HepG2 (cell line): ENCODE measurements around the gene LGR6. TPM values are rescaled to one million over a fixed set of nuclear protein-coding genes. Genes with fewer than 3 reads are reported as not detected.

Source experiments
- CHD2 ChIP-seq: IDR thresholded peaks from 2 replicates; pipeline ENCODE4 v1.6.1; 2011; ENCODE audit warnings: low read depth, low read length, improper control_type of control experiment
- HNRNPLL ChIP-seq: fragments of 200-400 bp; formaldehyde crosslinking; IDR thresholded peaks from 2 replicates; pipeline ENCODE4 v1.6.1; 2017; ENCODE audit warnings: mild to moderate bottlenecking, low read depth, low read length; ENCODE audit not compliant: poor library complexity, severe bottlenecking
- JDP2 ChIP-seq: sonication (generic); formaldehyde crosslinking; IDR thresholded peaks from 2 replicates; pipeline ENCODE4 v1.8.1; 2022; ENCODE audit warnings: missing genetic modification reagents, borderline replicate concordance
- MED1 ChIP-seq: sonication (generic); formaldehyde crosslinking; IDR thresholded peaks from 2 replicates; pipeline ENCODE4 v1.4.0; 2020; ENCODE audit warnings: missing genetic modification reagents
- NR3C1 ChIP-seq: sonication (generic); formaldehyde crosslinking; IDR thresholded peaks from 2 replicates; pipeline ENCODE4 v1.4.0; 2020; ENCODE audit warnings: missing genetic modification reagents
- ONECUT2 ChIP-seq: sonication (generic); formaldehyde crosslinking; IDR thresholded peaks from 2 replicates; pipeline ENCODE4 v1.4.0; 2020; ENCODE audit warnings: missing genetic modification reagents
- PCBP2 ChIP-seq: fragments of 200-400 bp; formaldehyde crosslinking; optimal IDR thresholded peaks from 2 replicates; pipeline ENCODE3; 2018; ENCODE audit warnings: low read length, low read depth; ENCODE audit not compliant: poor library complexity, severe bottlenecking
- PHF5A ChIP-seq: IDR thresholded peaks from one replicate; pipeline ENCODE4 v1.6.1; 2018; ENCODE audit warnings: low read depth, missing genetic modification reagents; ENCODE audit not compliant: unreplicated experiment
- ZBTB38 ChIP-seq: sonication (generic); formaldehyde crosslinking; IDR thresholded peaks from 2 replicates; pipeline ENCODE4 v1.5.1; 2020; ENCODE audit warnings: mild to moderate bottlenecking, missing genetic modification reagents
- ZNF605 ChIP-seq: sonication (generic); formaldehyde crosslinking; IDR thresholded peaks from 2 replicates; pipeline ENCODE4 v1.8.0; 2022; ENCODE audit warnings: mild to moderate bottlenecking, missing genetic modification reagents
- ZNF772 ChIP-seq: sonication (generic); formaldehyde crosslinking; IDR thresholded peaks from 2 replicates; pipeline ENCODE4 v1.5.0; 2020; ENCODE audit warnings: mild to moderate bottlenecking, missing genetic modification reagents
- ZNF891 ChIP-seq: sonication (generic); formaldehyde crosslinking; IDR thresholded peaks from 2 replicates; pipeline ENCODE4 v1.5.0; 2020; ENCODE audit warnings: mild to moderate bottlenecking, missing genetic modification reagents
- ZSCAN25 ChIP-seq: sonication (generic); formaldehyde crosslinking; IDR thresholded peaks from 2 replicates; pipeline ENCODE4 v1.8.0; 2022; ENCODE audit warnings: mild to moderate bottlenecking, missing genetic modification reagents
- polyA plus RNA-seq, 8 experiments: library from polyadenylated mRNA; depleted of rRNA in 3 of 8; stranded (reverse) in 7 of 8; unstranded in 1 of 8; fragments of >200 nt; fragmentation: Illumina TruSeq in 4 of 8; extraction: Trizol in 4 of 8; gene quantifications; 2 replicates each; pipeline versions ENCODE4 v1.2.1 to v1.2.3, GENCODE V29; 2011 to 2016; ENCODE audit warnings: low read depth in 4 of 8, missing spikeins in 1 of 8, mixed read lengths in 1 of 8; ENCODE audit not compliant: insufficient read depth in 1 of 8
- total RNA-seq, 5 experiments: library from RNA; depleted of rRNA; stranded (reverse); fragments of >200 nt; fragmentation: Illumina TruSeq; extraction: Trizol; gene quantifications; 2 replicates each; pipeline ENCODE4 v1.2.3, GENCODE V29; 2016; ENCODE audit warnings: low read depth in 1 of 5
- TF ChIP-seq, protein P1 (sequence below): sonication (generic); formaldehyde crosslinking; IDR thresholded peaks from 2 replicates; pipeline ENCODE4 v1.4.0; 2020; ENCODE audit warnings: mild to moderate bottlenecking, missing genetic modification reagents, borderline replicate concordance
- TF ChIP-seq, protein P2 (sequence below): sonication (generic); formaldehyde crosslinking; IDR thresholded peaks from 2 replicates; pipeline ENCODE4 v1.8.0; 2022; ENCODE audit warnings: mild to moderate bottlenecking, missing genetic modification reagents, borderline replicate concordance

Gene LGR6
- total and polyA plus RNA-seq, 2 of the 13 experiments (the other 11 are each of a cell fraction or from before 2014, with no cell fraction given) = 0.07 TPM; not detected in 1

DNA sequence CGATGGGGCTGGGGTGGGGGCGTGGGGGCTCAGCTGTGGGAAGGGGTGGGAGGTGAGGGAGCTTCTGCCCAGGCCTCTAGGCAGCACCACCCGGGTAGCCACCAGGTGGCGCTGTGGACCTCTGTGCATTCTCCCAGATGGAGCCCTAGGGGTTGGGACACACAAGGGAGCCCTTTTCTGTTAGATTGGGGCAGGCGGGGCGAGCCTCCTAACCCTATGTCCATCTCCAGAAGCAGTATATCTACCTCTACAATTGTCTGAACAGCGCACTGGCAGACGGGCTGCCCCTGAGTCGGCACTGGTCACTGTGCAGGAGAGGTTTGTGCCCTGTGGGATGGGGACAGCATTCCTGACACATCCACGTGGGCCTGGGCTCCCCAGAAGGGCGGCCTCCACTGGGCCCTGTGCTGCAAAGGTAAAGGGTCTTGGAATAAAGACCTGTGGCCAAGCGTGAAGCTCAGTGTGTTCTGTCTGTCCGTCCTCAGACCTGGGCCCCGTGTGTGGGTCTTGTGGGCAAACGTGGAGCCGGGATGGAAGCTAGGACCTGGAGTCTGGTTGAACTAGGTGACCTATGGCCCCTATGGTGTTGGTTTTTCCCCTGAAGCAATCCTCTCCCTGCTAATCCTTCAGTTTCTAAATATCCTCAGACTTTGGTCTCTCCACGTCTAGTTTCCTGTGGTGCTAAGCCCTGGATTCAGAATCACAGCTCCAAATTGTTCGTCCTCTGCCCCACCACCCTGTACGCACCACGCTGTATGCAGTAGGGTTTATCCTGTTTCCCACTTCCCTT, 4.4 kb upstream of the LGR6 start (continued):
- TF ChIP-seq JDP2 (no peak), ZNF605 (CRISPR knock-in tag) (no peak), ZNF891 (CRISPR knock-in tag) (0 out of 2 replicates have a peak, but pooled peaks have one; percentile 20), ZBTB38 (CRISPR knock-in tag) (no peak), HNRNPLL (no peak), MED1 (CRISPR knock-in tag) (peak; percentile 38), PCBP2 (no peak), ZNF772 (no peak), PHF5A (CRISPR knock-in tag) (no peak), ZSCAN25 (no peak; the same call in 1 of the 2 replicates), ONECUT2 (CRISPR knock-in tag) (no peak), CHD2 (no peak), NR3C1 (no peak)
- TF ChIP-seq, protein P1, sequence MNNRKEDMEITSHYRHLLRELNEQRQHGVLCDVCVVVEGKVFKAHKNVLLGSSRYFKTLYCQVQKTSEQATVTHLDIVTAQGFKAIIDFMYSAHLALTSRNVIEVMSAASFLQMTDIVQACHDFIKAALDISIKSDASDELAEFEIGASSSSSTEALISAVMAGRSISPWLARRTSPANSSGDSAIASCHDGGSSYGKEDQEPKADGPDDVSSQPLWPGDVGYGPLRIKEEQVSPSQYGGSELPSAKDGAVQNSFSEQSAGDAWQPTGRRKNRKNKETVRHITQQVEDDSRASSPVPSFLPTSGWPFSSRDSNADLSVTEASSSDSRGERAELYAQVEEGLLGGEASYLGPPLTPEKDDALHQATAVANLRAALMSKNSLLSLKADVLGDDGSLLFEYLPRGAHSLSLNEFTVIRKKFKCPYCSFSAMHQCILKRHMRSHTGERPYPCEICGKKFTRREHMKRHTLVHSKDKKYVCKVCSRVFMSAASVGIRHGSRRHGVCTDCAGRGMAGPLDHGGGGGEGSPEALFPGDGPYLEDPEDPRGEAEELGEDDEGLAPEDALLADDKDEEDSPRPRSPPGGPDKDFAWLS (CRISPR knock-in tag) = no peak
- TF ChIP-seq, protein P2, sequence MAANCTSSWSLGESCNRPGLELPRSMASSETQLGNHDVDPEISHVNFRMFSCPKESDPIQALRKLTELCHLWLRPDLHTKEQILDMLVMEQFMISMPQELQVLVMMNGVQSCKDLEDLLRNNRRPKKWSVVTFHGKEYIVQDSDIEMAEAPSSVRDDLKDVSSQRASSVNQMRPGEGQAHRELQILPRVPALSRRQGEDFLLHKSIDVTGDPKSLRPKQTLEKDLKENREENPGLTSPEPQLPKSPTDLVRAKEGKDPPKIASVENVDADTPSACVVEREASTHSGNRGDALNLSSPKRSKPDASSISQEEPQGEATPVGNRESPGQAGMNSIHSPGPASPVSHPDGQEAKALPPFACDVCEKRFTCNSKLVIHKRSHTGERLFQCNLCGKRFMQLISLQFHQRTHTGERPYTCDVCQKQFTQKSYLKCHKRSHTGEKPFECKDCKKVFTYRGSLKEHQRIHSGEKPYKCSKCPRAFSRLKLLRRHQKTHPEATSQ = no peak
